ENCODE measurements around the gene KIF3A. TPM values are rescaled to one million over a fixed set of nuclear protein-coding genes. Genes with fewer than 3 reads are reported as not detected.
A peak's percentile ranks its signal among the peaks of the same experiment; 100 is the strongest.

Gene KIF3A
- total RNA-seq, 1 experiment from 2014 or later, result 13.2 TPM

DNA sequence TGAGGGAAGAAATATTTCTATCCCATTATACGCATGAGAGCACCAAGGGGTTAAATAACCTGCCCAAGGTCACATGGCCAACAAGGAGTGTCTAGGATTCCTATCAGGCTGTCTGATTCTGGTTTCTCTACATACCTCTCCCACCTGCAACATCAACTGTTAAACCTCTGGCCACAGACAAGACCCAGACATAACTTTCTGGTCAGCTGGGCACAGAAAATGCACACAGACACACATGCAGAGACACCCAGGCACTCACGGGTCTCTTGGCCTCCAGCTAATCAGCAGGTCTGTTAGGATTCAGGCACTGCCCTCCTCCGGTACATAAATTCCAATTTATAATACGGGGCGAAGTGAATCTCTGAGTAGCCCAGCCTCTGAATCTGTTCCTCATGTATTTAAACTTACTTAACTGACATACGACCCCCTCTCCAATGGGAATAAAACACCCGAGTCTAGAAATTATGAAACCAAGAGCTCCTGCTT, 38.2 kb upstream of the KIF3A start:
- peaks cover 33 to 38% of the 10 kb centered on the region in 2 experiments for H3K4me1 Mint-ChIP-seq
- H3K27ac ChIP-seq (ENCODE audit: insufficient read length, low read depth, low read length), result no peak overlapping the region
- H2BK20ac ChIP-seq (ENCODE audit: low read depth, low read length, poor library complexity, severe bottlenecking), result no peak overlapping the region
- no peaks in the 10 kb centered on the region for H3K9me3 ChIP-seq (ENCODE audit: control insufficient read depth, low read depth, low read length)
- H3K4me2 ChIP-seq (ENCODE audit: insufficient read depth, insufficient read length, low read length), result no peak overlapping the region
- no peak for TF ChIP-seq CTCF (conservative IDR thresholded peaks at IDR 0.05)
- no peak overlapping the region for H3K27ac Mint-ChIP-seq
- no peak overlapping the region for H2BK15ac ChIP-seq (ENCODE audit: low read depth, low read length)
- no peak overlapping the region for H3K9ac ChIP-seq (ENCODE audit: extremely low read depth, insufficient read length, low read length)
- no peak overlapping the region for H3K14ac ChIP-seq (ENCODE audit: insufficient read depth, low read length)
- no peak overlapping the region for H3K56ac ChIP-seq (ENCODE audit: insufficient read length, low read depth, low read length)
- peaks cover 13% of the 10 kb centered on the region for H3K23me2 ChIP-seq (ENCODE audit: insufficient read length, low read depth, low read length, poor library complexity, severe bottlenecking)
- H3K36me3 Mint-ChIP-seq (ENCODE audit: insufficient read depth in 1 of 3, low read depth in 3 of 3), result no peaks in the 10 kb centered on the region
- peaks cover 16% of the 10 kb centered on the region; the same call in 1 of the 2 replicates for H3K27me3 ChIP-seq (ENCODE audit: insufficient read depth, low read length)
- H3T11ph ChIP-seq (ENCODE audit: low read length), result no peak overlapping the region
- H3K79me1 ChIP-seq (ENCODE audit: insufficient read depth, low read depth, low read length, poor library complexity, severe bottlenecking), result peaks cover 2% of the 10 kb centered on the region
- no peak overlapping the region for H2BK5ac ChIP-seq (ENCODE audit: insufficient read length, low read length)
- no peak for DNase-seq
- no peak overlapping the region for H2AK5ac ChIP-seq (ENCODE audit: insufficient read length, low read length)
- no peak overlapping the region for H2AFZ ChIP-seq (ENCODE audit: low read length)
- H4K5ac ChIP-seq (ENCODE audit: insufficient read length, low read depth, low read length), result no peak overlapping the region
- H3K79me2 ChIP-seq (ENCODE audit: insufficient read depth, low read length), result peaks cover 2% of the 10 kb centered on the region; the same call in 1 of the 2 replicates
- no peak overlapping the region for H4K8ac ChIP-seq (replicated peaks; ENCODE audit: insufficient read length, low read depth, low read length)
- H3K4me3 Mint-ChIP-seq, result peak overlapping the region in 1 of 2 experiments; percentile 80; a peak in 3 of 5 replicates
- no peak overlapping the region for H3K18ac ChIP-seq (ENCODE audit: insufficient read length, low read depth, low read length)
- H3K9me3 Mint-ChIP-seq, result no peaks in the 10 kb centered on the region; a peak in 1 of 5 replicates
- H2BK12ac ChIP-seq (ENCODE audit: insufficient read length, low read depth, low read length), result no peak overlapping the region
- no peak overlapping the region for H4K91ac ChIP-seq (ENCODE audit: insufficient read length, low read depth, low read length)
- peaks cover 66% of the 10 kb centered on the region for H3K27me3 Mint-ChIP-seq (ENCODE audit: low read depth)
- H3K23ac ChIP-seq (ENCODE audit: insufficient read length, low read depth, low read length), result no peak overlapping the region
- H4K20me1 ChIP-seq (ENCODE audit: control insufficient read depth, insufficient read depth, insufficient read length), result no peaks in the 10 kb centered on the region
- peaks cover 10% of the 10 kb centered on the region; the same call in 1 of the 2 replicates for H3K4me1 ChIP-seq (ENCODE audit: insufficient read depth, low read length)
- no peak overlapping the region for H3K4ac ChIP-seq (ENCODE audit: low read depth, low read length)
- no peak overlapping the region for H2BK120ac ChIP-seq (ENCODE audit: low read depth, low read length, poor library complexity, severe bottlenecking)
- WGBS (ENCODE audit: extremely low coverage, insufficient read length, low lambda C conversion rate), result no CpG with 5 or more reads among the region's 7 CpGs
